ENCODE measurements around the gene MRPS7.

GRCh38 chr17:75250009-75250471 is 11.6 kb upstream of the MRPS7 start:
- TF ChIP-seq NFE2L1 (tag; IDR thresholded peaks at IDR 0.05; ENCODE audit: borderline replicate concordance, low read depth), result no peak
- TF ChIP-seq HMG20B (CRISPR knock-in tag; IDR thresholded peaks at IDR 0.05), result no peak
- TF ChIP-seq ERF (CRISPR knock-in tag; IDR thresholded peaks at IDR 0.05), result no peak
- TF ChIP-seq SMAD2 (IDR thresholded peaks at IDR 0.05; ENCODE audit: low read depth, low read length), result no peak
- TF ChIP-seq ZNF830 (CRISPR knock-in tag; IDR thresholded peaks at IDR 0.05), result no peak
- no peak for TF ChIP-seq CTCF (IDR thresholded peaks at IDR 0.05 in 2 of 3, conservative IDR thresholded peaks at IDR 0.05 in 1 of 3; ENCODE audit: insufficient read depth in 2 of 3, low read depth in 1 of 3, low read length in 3 of 3)
- no peak for TF ChIP-seq ZKSCAN3 (CRISPR knock-in tag; IDR thresholded peaks at IDR 0.05)
- no peak for TF ChIP-seq KDM1A (IDR thresholded peaks at IDR 0.05)
- TF ChIP-seq HNRNPH1 (optimal IDR thresholded peaks at IDR 0.05; ENCODE audit: low read depth, low read length), result no peak
- TF ChIP-seq E2F1 (CRISPR knock-in tag; IDR thresholded peaks at IDR 0.05), result no peak
- TF ChIP-seq ZNF263 (CRISPR knock-in tag; IDR thresholded peaks at IDR 0.05; ENCODE audit: borderline replicate concordance), result no peak

Measured in K562 (cell line).